HCT116 (cell line): ENCODE measurements around the gene RNF175. TPM values are rescaled to one million over a fixed set of nuclear protein-coding genes. Genes with fewer than 3 reads are reported as not detected.

Source experiments
- ATAC-seq: fragments of 200-7000 bp; cut with Tn5 transposase; 2 replicates; pipeline ENCODE4 v1.9.1; 2020; ENCODE audit warnings: mild to moderate bottlenecking, moderate library complexity
- BruUV-seq: library from RNA; stranded (reverse); fragments of 400-500 nt; replicated peaks from 2 replicates; lab custom pipeline; 2021; lab: Mats Ljungman, UMichigan
- CTCF ChIA-PET: fragments of 300-600 bp; sonication (Branson Sonifier 250); formaldehyde crosslinking; loops from one replicate; lab custom pipeline; 2021; ENCODE audit warnings: antibody characterized with exemption; lab: Charles Lee
- POLR2A ChIA-PET: fragments of 300-600, 350-600 bp; sonication (Branson Sonifier 250); formaldehyde crosslinking; loops from one replicate; lab custom pipeline; 2021; ENCODE audit warnings: antibody characterized with exemption; lab: Charles Lee
- RAD21 ChIA-PET, 2 experiments: fragments of 300-600 bp; sonication (Branson Sonifier 250); formaldehyde crosslinking; loops; one replicate each; lab custom pipeline; 2023; ENCODE audit warnings: low total read pairs in 2 of 2; ENCODE audit not compliant: uncharacterized antibody in 2 of 2, unreplicated experiment in 2 of 2, low non-redundant PET in 1 of 2; lab: Charles Lee
- DNase-seq: peaks from one replicate; pipeline ENCODE4 v3.0.0-alpha.2; 2010; ENCODE audit warnings: low read depth, low spot score
- H2AFZ ChIP-seq: fragments of 200-600 bp; shearing (Covaris generic), sonication (generic); 2 replicates; pipeline ENCODE4 v1.6.1; 2017; ENCODE audit warnings: low read depth, mixed run types, mixed read lengths, antibody characterized with exemption, low read length; ENCODE audit not compliant: poor library complexity, severe bottlenecking
- H3K27ac ChIP-seq: 2 replicates; pipeline ENCODE4 v1.5.1; 2012; ENCODE audit warnings: low read depth, low read length
- H3K27me3 ChIP-seq: fragments of 200-600 bp; sonication (generic); 2 replicates; pipeline ENCODE4 v1.6.1; 2016; ENCODE audit warnings: mixed run types, low read length, mixed read lengths; ENCODE audit not compliant: insufficient read depth
- H3K36me3 ChIP-seq, 2 experiments: fragments of 200-500 bp in 1 of 2; fragments of 200-600 bp in 1 of 2; sonication (Bioruptor generic) in 1 of 2; sonication (generic) in 1 of 2; 2 replicates each; pipeline versions ENCODE4 v1.5.1 to v1.6.1; 2014 to 2016; ENCODE audit warnings: low read length in 2 of 2, inconsistent platforms in 1 of 2, mixed read lengths in 1 of 2, mixed run types in 1 of 2; ENCODE audit not compliant: insufficient read depth in 2 of 2, control insufficient read depth in 1 of 2
- H3K4me1 ChIP-seq, 2 experiments: fragments of 200-600 bp in 1 of 2; sonication (generic) in 1 of 2; 2 replicates each; pipeline versions ENCODE4 v1.5.1 to v1.6.1; 2012 to 2017; ENCODE audit warnings: low read length in 2 of 2, inconsistent platforms in 1 of 2, mild to moderate bottlenecking in 1 of 2, mixed read lengths in 1 of 2, mixed run types in 1 of 2, moderate library complexity in 1 of 2; ENCODE audit not compliant: insufficient read depth in 2 of 2, control insufficient read depth in 1 of 2
- H3K4me2 ChIP-seq: fragments of 200-600 bp; sonication (generic); 2 replicates; pipeline ENCODE4 v1.6.1; 2017; ENCODE audit warnings: mixed run types, low read length, mixed read lengths
- H3K4me3 ChIP-seq, 2 experiments: fragments of 200-600 bp in 1 of 2; sonication (generic) in 1 of 2; replicated peaks in 1 of 2; 2 replicates each; pipeline ENCODE4 v1.5.1; 2011 to 2016; ENCODE audit warnings: low read length in 2 of 2, control low read depth in 1 of 2, low read depth in 1 of 2, mild to moderate bottlenecking in 1 of 2, mixed read lengths in 1 of 2, mixed run types in 1 of 2
- H3K79me2 ChIP-seq: fragments of 200-600 bp; sonication (generic); 2 replicates; pipeline ENCODE4 v1.6.1; 2017; ENCODE audit warnings: mild to moderate bottlenecking, mixed run types, low read length, moderate library complexity, mixed read lengths; ENCODE audit not compliant: insufficient read depth
- H3K9ac ChIP-seq: fragments of 200-600 bp; sonication (generic); 2 replicates; pipeline ENCODE4 v1.6.1; 2016; ENCODE audit warnings: low read length, mixed read lengths
- H3K9me2 ChIP-seq: fragments of 200-600 bp; sonication (generic), shearing (Covaris generic); 2 replicates; pipeline ENCODE4 v1.6.1; 2017; ENCODE audit warnings: mixed run types, mild to moderate bottlenecking, moderate library complexity; ENCODE audit not compliant: insufficient read depth
- H3K9me3 ChIP-seq, 2 experiments: fragments of 200-500 bp in 1 of 2; fragments of 200-600 bp in 1 of 2; sonication (Bioruptor generic) in 1 of 2; sonication (generic) in 1 of 2; 2 replicates each; pipeline ENCODE4 v1.6.1; 2014 to 2017; ENCODE audit warnings: low read length in 2 of 2, mixed read lengths in 2 of 2, inconsistent platforms in 1 of 2, low read depth in 1 of 2, mild to moderate bottlenecking in 1 of 2, mixed run types in 1 of 2, moderate library complexity in 1 of 2; ENCODE audit not compliant: control insufficient read depth in 1 of 2, insufficient read depth in 1 of 2
- H4K20me1 ChIP-seq: fragments of 200-600 bp; sonication (generic), shearing (Covaris generic); 2 replicates; pipeline ENCODE4 v1.6.1; 2017; ENCODE audit warnings: mixed run types, mild to moderate bottlenecking, moderate library complexity; ENCODE audit not compliant: insufficient read depth
- CBX3 ChIP-seq: IDR thresholded peaks from 2 replicates; pipeline ENCODE4 v1.6.1; 2012; ENCODE audit warnings: low read depth
- EZH2 ChIP-seq: fragments of 200-600 bp; sonication (generic); IDR thresholded peaks from 2 replicates; pipeline ENCODE4 v1.6.1; 2017; ENCODE audit warnings: antibody characterized with exemption, mixed run types
- EZH2phosphoT487 ChIP-seq: fragments of 200-600 bp; IDR thresholded peaks from 2 replicates; pipeline ENCODE4 v1.6.1; 2018; ENCODE audit warnings: antibody characterized with exemption, borderline replicate concordance
- FOSL1 ChIP-seq: IDR thresholded peaks from 2 replicates; pipeline ENCODE4 v1.6.1; 2012; ENCODE audit warnings: low read depth
- JUND ChIP-seq: IDR thresholded peaks from 2 replicates; pipeline ENCODE4 v1.6.1; 2012
- POLR2A ChIP-seq: IDR thresholded peaks from 2 replicates; pipeline ENCODE4 v1.7.0; 2011; ENCODE audit warnings: borderline replicate concordance; ENCODE audit not compliant: insufficient read depth, insufficient read length; ENCODE audit errors: extremely low read depth
- RAD21 ChIP-seq: IDR thresholded peaks from 2 replicates; pipeline ENCODE4 v1.6.1; 2012; ENCODE audit warnings: low read depth, mild to moderate bottlenecking
- REST ChIP-seq: IDR thresholded peaks from 2 replicates; pipeline ENCODE4 v1.6.1; 2012; ENCODE audit warnings: low read depth
- SIN3A ChIP-seq: IDR thresholded peaks from 2 replicates; pipeline ENCODE4 v1.6.1; 2012; ENCODE audit warnings: low read depth
- SP1 ChIP-seq: IDR thresholded peaks from 2 replicates; pipeline ENCODE4 v1.6.1; 2012; ENCODE audit warnings: low read depth
- SRF ChIP-seq: IDR thresholded peaks from 2 replicates; pipeline ENCODE4 v1.6.1; 2012; ENCODE audit warnings: low read depth
- TCF7L2 ChIP-seq: IDR thresholded peaks from 2 replicates; pipeline ENCODE4 v1.7.0; 2011; ENCODE audit warnings: borderline replicate concordance, inconsistent platforms; ENCODE audit not compliant: insufficient read depth, insufficient read length; ENCODE audit errors: extremely low read depth
- YY1 ChIP-seq: IDR thresholded peaks from 2 replicates; pipeline ENCODE4 v1.6.1; 2011; ENCODE audit warnings: low read length, low read depth, moderate library complexity, mild to moderate bottlenecking; ENCODE audit not compliant: insufficient replicate concordance; ENCODE audit errors: extremely low read depth
- ZFX ChIP-seq: fragments of 450-650 bp; IDR thresholded peaks from 2 replicates; pipeline ENCODE4 v1.6.1; 2017
- ZNF274 ChIP-seq: fragments of 200-500 bp; sonication (Bioruptor generic); IDR thresholded peaks from 2 replicates; pipeline ENCODE4 v1.6.1; 2014; ENCODE audit warnings: mild to moderate bottlenecking, low read depth, low read length, inconsistent platforms
- intact Hi-C: fragments of 100-400 bp; cut with micrococcal nuclease; formaldehyde crosslinking; loops from 2 replicates; pipeline ENCODE4 v1.10.0; 2022
- total RNA-seq: library from RNA; stranded (reverse); gene quantifications from one replicate; pipeline ENCODE4 v1.2.1, GENCODE V29; 2021; ENCODE audit not compliant: unreplicated experiment
- TF ChIP-seq, protein P1 (sequence below): IDR thresholded peaks from 2 replicates; pipeline ENCODE4 v1.6.1; 2012

RNF175 gene
- total RNA-seq, 1 experiment from 2014 or later: not detected

GRCh38 chr4:153683763-153684181, 76.1 kb downstream of the RNF175 start:
- Histone ChIP-seq H3K4me1 (no peaks in the 10 kb centered on the region), H3K4me2 (no peak overlapping the region), H2AFZ (no peak overlapping the region), H3K79me2 (no peaks in the 10 kb centered on the region), H3K27me3 (no peaks in the 10 kb centered on the region), H3K9me2 (no peaks in the 10 kb centered on the region), H3K36me3 (no peaks in the 10 kb centered on the region), H3K4me3 (no peak overlapping the region), H3K27ac (no peak overlapping the region), H3K9me3 (peaks cover 0 to 10% of the 10 kb centered on the region in 2 experiments; a peak in 2 of 4 replicates)
- DNase-seq (no peak), ATAC-seq (no peak)
- BruUV-seq: no TSS peak
- no peak for TF ChIP-seq REST
- no peak for TF ChIP-seq EZH2phosphoT487
- TF ChIP-seq TCF7L2: no peak
- TF ChIP-seq, protein P1, sequence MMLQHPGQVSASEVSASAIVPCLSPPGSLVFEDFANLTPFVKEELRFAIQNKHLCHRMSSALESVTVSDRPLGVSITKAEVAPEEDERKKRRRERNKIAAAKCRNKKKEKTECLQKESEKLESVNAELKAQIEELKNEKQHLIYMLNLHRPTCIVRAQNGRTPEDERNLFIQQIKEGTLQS: no peak
- TF ChIP-seq JUND: no peak
- TF ChIP-seq YY1: no peak
- no peak for TF ChIP-seq POLR2A
- TF ChIP-seq RAD21: no peak
- no peak for TF ChIP-seq EZH2
- no peak for TF ChIP-seq CBX3
- no peak for TF ChIP-seq SRF
- TF ChIP-seq SP1: no peak
- TF ChIP-seq FOSL1: no peak
- no peak for TF ChIP-seq ZNF274
- TF ChIP-seq ZFX: no peak
- no peak for TF ChIP-seq SIN3A
- TF ChIP-seq, all 23 proteins: peak for 0
- CTCF ChIA-PET: no interaction called here
- POLR2A ChIA-PET: no interaction called here
- Histone ChIP-seq H4K20me1 (no peaks in the 10 kb centered on the region), H3K9ac (no peak overlapping the region)
- intact Hi-C loops: no loop called here
- RAD21 ChIA-PET: no interaction called here
